H9 (cell line): Measurements from ENCODE around the gene EPS15. TPM values are rescaled to one million over a fixed set of nuclear protein-coding genes. Genes with fewer than 3 reads are reported as not detected.

Source experiments
- DNase-seq: peaks from one replicate; pipeline ENCODE4 v3.0.0-alpha.2; 2017
- H2AFZ ChIP-seq: one replicate; pipeline ENCODE4 v1.6.1; 2013; ENCODE audit warnings: mild to moderate bottlenecking, low read length, control low read depth, moderate library complexity
- H2AK5ac ChIP-seq: 2 replicates; pipeline ENCODE4 v1.6.1; 2013; ENCODE audit warnings: low read length, control low read depth, mixed read lengths; ENCODE audit not compliant: insufficient read length
- H2BK120ac ChIP-seq: one replicate; pipeline ENCODE4 v1.6.1; 2013; ENCODE audit warnings: low read depth, mild to moderate bottlenecking, low read length, control low read depth, inconsistent platforms; ENCODE audit not compliant: poor library complexity, severe bottlenecking
- H2BK12ac ChIP-seq: 2 replicates; pipeline ENCODE4 v1.6.1; 2013; ENCODE audit warnings: low read length, control low read depth, mixed read lengths, low read depth; ENCODE audit not compliant: insufficient read length
- H2BK15ac ChIP-seq: 2 replicates; pipeline ENCODE4 v1.6.1; 2013; ENCODE audit warnings: low read depth, low read length, control low read depth
- H2BK20ac ChIP-seq: one replicate; pipeline ENCODE4 v1.6.1; 2013; ENCODE audit warnings: low read depth, mild to moderate bottlenecking, low read length, control low read depth, inconsistent platforms; ENCODE audit not compliant: poor library complexity, severe bottlenecking
- H2BK5ac ChIP-seq: 2 replicates; pipeline ENCODE4 v1.6.1; 2013; ENCODE audit warnings: low read length, control low read depth, mixed read lengths; ENCODE audit not compliant: insufficient read length
- H3K14ac ChIP-seq: 2 replicates; pipeline ENCODE4 v1.6.1; 2013; ENCODE audit warnings: low read length, control low read depth; ENCODE audit not compliant: insufficient read depth
- H3K18ac ChIP-seq: 2 replicates; pipeline ENCODE4 v1.6.1; 2013; ENCODE audit warnings: low read depth, mild to moderate bottlenecking, mixed read lengths, low read length, control low read depth; ENCODE audit not compliant: insufficient read length
- H3K23ac ChIP-seq: 2 replicates; pipeline ENCODE4 v1.6.1; 2013; ENCODE audit warnings: low read length, control low read depth, mixed read lengths, low read depth; ENCODE audit not compliant: insufficient read length
- H3K23me2 ChIP-seq: 2 replicates; pipeline ENCODE4 v1.6.1; 2013; ENCODE audit warnings: low read depth, mild to moderate bottlenecking, mixed read lengths, low read length, control low read depth; ENCODE audit not compliant: insufficient read length, poor library complexity, severe bottlenecking
- H3K27ac ChIP-seq: 2 replicates; pipeline ENCODE4 v1.5.1; 2013; ENCODE audit warnings: low read length, control low read depth, mixed read lengths, low read depth; ENCODE audit not compliant: insufficient read length
- H3K27me3 ChIP-seq: 2 replicates; pipeline ENCODE4 v1.6.1; 2013; ENCODE audit warnings: low read length, control low read depth, inconsistent platforms; ENCODE audit not compliant: insufficient read depth
- H3K4ac ChIP-seq: 2 replicates; pipeline ENCODE4 v1.6.1; 2013; ENCODE audit warnings: low read depth, mild to moderate bottlenecking, control low read depth, inconsistent platforms, low read length, moderate library complexity
- H3K4me1 ChIP-seq: 2 replicates; pipeline ENCODE4 v1.6.1; 2013; ENCODE audit warnings: low read length, control low read depth, inconsistent platforms; ENCODE audit not compliant: insufficient read depth
- H3K4me2 ChIP-seq: 2 replicates; pipeline ENCODE4 v1.6.1; 2013; ENCODE audit warnings: low read length, control low read depth, mixed read lengths; ENCODE audit not compliant: insufficient read length, insufficient read depth
- H3K56ac ChIP-seq: 2 replicates; pipeline ENCODE4 v1.6.1; 2013; ENCODE audit warnings: low read depth, mild to moderate bottlenecking, mixed read lengths, low read length, control low read depth; ENCODE audit not compliant: insufficient read length
- H3K79me1 ChIP-seq: 2 replicates; pipeline ENCODE4 v1.6.1; 2013; ENCODE audit warnings: low read depth, mild to moderate bottlenecking, moderate library complexity, low read length, control low read depth, inconsistent platforms; ENCODE audit not compliant: insufficient read depth, poor library complexity, severe bottlenecking
- H3K79me2 ChIP-seq: 2 replicates; pipeline ENCODE4 v1.6.1; 2013; ENCODE audit warnings: low read length, control low read depth, inconsistent platforms; ENCODE audit not compliant: insufficient read depth
- H3K9ac ChIP-seq: 2 replicates; pipeline ENCODE4 v1.6.1; 2013; ENCODE audit warnings: low read length, control low read depth, mixed read lengths; ENCODE audit not compliant: insufficient read length; ENCODE audit errors: extremely low read depth
- H3K9me3 ChIP-seq: one replicate; pipeline ENCODE4 v1.6.1; 2013; ENCODE audit warnings: low read depth, low read length, inconsistent platforms; ENCODE audit not compliant: control insufficient read depth
- H3T11ph ChIP-seq: one replicate; pipeline ENCODE4 v1.6.1; 2013; ENCODE audit warnings: mild to moderate bottlenecking, low read length, control low read depth, inconsistent platforms
- H4K20me1 ChIP-seq: one replicate; pipeline ENCODE4 v1.6.1; 2013; ENCODE audit not compliant: control insufficient read depth, insufficient read length, insufficient read depth
- H4K5ac ChIP-seq: 2 replicates; pipeline ENCODE4 v1.6.1; 2013; ENCODE audit warnings: low read depth, mild to moderate bottlenecking, mixed read lengths, low read length, control low read depth; ENCODE audit not compliant: insufficient read length
- H4K8ac ChIP-seq: replicated peaks from 2 replicates; pipeline ENCODE4 v1.6.1; 2013; ENCODE audit warnings: low read length, control low read depth, mixed read lengths, low read depth; ENCODE audit not compliant: insufficient read length
- H4K91ac ChIP-seq: 2 replicates; pipeline ENCODE4 v1.6.1; 2013; ENCODE audit warnings: low read depth, mild to moderate bottlenecking, moderate library complexity, mixed read lengths, low read length, control low read depth; ENCODE audit not compliant: insufficient read length
- H3K27ac Mint-ChIP-seq, 3 experiments: 2 replicates in 2 of 3; 3 replicates in 1 of 3; pipeline ENCODE4 v1.8.0; 2020 to 2021; ENCODE audit warnings: mixed read lengths in 3 of 3, mild to moderate bottlenecking in 1 of 3, moderate library complexity in 1 of 3
- H3K27me3 Mint-ChIP-seq: 2 replicates; pipeline ENCODE4 v1.8.0; 2021; ENCODE audit warnings: low read depth, mild to moderate bottlenecking, moderate library complexity, mixed read lengths
- H3K36me3 Mint-ChIP-seq, 3 experiments: 2 replicates in 2 of 3; 3 replicates in 1 of 3; pipeline ENCODE4 v1.8.0; 2020 to 2021; ENCODE audit warnings: low read depth in 3 of 3, mixed read lengths in 3 of 3; ENCODE audit not compliant: insufficient read depth in 1 of 3
- H3K4me1 Mint-ChIP-seq, 2 experiments: 2 replicates each; pipeline ENCODE4 v1.8.0; 2020; ENCODE audit warnings: mixed read lengths in 2 of 2
- H3K4me3 Mint-ChIP-seq, 2 experiments: 2 replicates in 1 of 2; 3 replicates in 1 of 2; pipeline ENCODE4 v1.8.0; 2020 to 2021; ENCODE audit warnings: mild to moderate bottlenecking in 2 of 2, mixed read lengths in 2 of 2, moderate library complexity in 1 of 2
- H3K9me3 Mint-ChIP-seq, 2 experiments: 2 replicates in 1 of 2; 3 replicates in 1 of 2; pipeline ENCODE4 v1.8.0; 2020; ENCODE audit warnings: mild to moderate bottlenecking in 2 of 2, mixed read lengths in 2 of 2, moderate library complexity in 1 of 2
- CTCF ChIP-seq: fragments of 200-600 bp; sonication (generic); conservative IDR thresholded peaks from 3 replicates; pipeline ENCODE4 v1.8.0; 2021; ENCODE audit warnings: antibody characterized with exemption, mild to moderate bottlenecking
- WGBS: extraction: QIAGEN DNeasy Blood & Tissue Kit; methylation state at CpG from one replicate; pipeline ENCODE4 v1.1.7; 2013; ENCODE audit warnings: missing lambda C conversion rate, low lambda C conversion rate, mixed read lengths; ENCODE audit not compliant: insufficient read length; ENCODE audit errors: extremely low coverage; 5-methylcytosine and 5-hydroxymethylcytosine counted together
- total RNA-seq: library from RNA; stranded (reverse); gene quantifications from 2 replicates; pipeline ENCODE4 v1.2.1, GENCODE V29; 2021

The EPS15 gene
- total RNA-seq, 1 experiment from 2014 or later = 44.1 TPM

- H3K23ac ChIP-seq = no peak overlapping the region
- H3K9ac ChIP-seq = no peak overlapping the region
- WGBS = no CpG with 5 or more reads among the region's 3 CpGs
- Mint-ChIP-seq H3K9me3 (peaks cover 2 to 6% of the 10 kb centered on the region in 2 experiments; a peak in 3 of 5 replicates), H3K4me1 (peaks cover 4 to 6% of the 10 kb centered on the region in 2 experiments; a peak in 3 of 4 replicates), H3K36me3 (no peaks in the 10 kb centered on the region), H3K27ac (no peak overlapping the region), H3K27me3 (no peaks in the 10 kb centered on the region; the same call in 1 of the 2 replicates), H3K4me3 (no peak overlapping the region)
- no peak overlapping the region for H3K56ac ChIP-seq
- H3K18ac ChIP-seq = no peak overlapping the region
- H3K9me3 ChIP-seq = no peaks in the 10 kb centered on the region
- no peak for TF ChIP-seq CTCF
- no peaks in the 10 kb centered on the region for H4K20me1 ChIP-seq
- no peak overlapping the region for H3K4me2 ChIP-seq
- H3T11ph ChIP-seq = no peak overlapping the region
- H2AFZ ChIP-seq = peak overlapping the region; percentile 26
- no peaks in the 10 kb centered on the region for H3K79me1 ChIP-seq
- H4K5ac ChIP-seq = no peak overlapping the region
- no peak for DNase-seq
- H2BK12ac ChIP-seq = no peak overlapping the region
- H3K27ac ChIP-seq = no peak overlapping the region
- H4K91ac ChIP-seq = no peak overlapping the region
- no peaks in the 10 kb centered on the region for H3K27me3 ChIP-seq
- no peak overlapping the region for H3K4ac ChIP-seq
- H2BK20ac ChIP-seq = no peak overlapping the region
- no peak overlapping the region for H3K14ac ChIP-seq
- no peak overlapping the region for H2BK5ac ChIP-seq
- no peaks in the 10 kb centered on the region for H3K23me2 ChIP-seq
- no peaks in the 10 kb centered on the region for H3K79me2 ChIP-seq
- H3K4me1 ChIP-seq = no peaks in the 10 kb centered on the region
- H2BK120ac ChIP-seq = no peak overlapping the region
- H2BK15ac ChIP-seq = no peak overlapping the region
- no peak overlapping the region for H4K8ac ChIP-seq
- H2AK5ac ChIP-seq = no peak overlapping the region
These were observed 15.4 kb upstream of the EPS15 start for GRCh38 chr1:51534447-51534846.
